GM12878 (cell line): Measurements from ENCODE around the gene CEACAM3.

Source experiments
- ATF3 ChIP-seq: IDR thresholded peaks from 2 replicates; pipeline ENCODE4 v1.6.1; 2011; ENCODE audit warnings: low read depth, mild to moderate bottlenecking, low read length, moderate library complexity, borderline replicate concordance; ENCODE audit errors: extremely low read depth
- TF ChIP-seq, protein P1 (sequence below): IDR thresholded peaks from 2 replicates; pipeline ENCODE4 v1.6.1; 2011; ENCODE audit warnings: low read depth, low read length, improper control_type of control experiment, borderline replicate concordance
- TF ChIP-seq, protein P2 (sequence below): fragments of 450-650 bp; IDR thresholded peaks from 2 replicates; pipeline ENCODE4 v1.6.1; 2016; ENCODE audit warnings: mild to moderate bottlenecking
- TF ChIP-seq, protein P3 (sequence below), 3 experiments: IDR thresholded peaks in 2 of 3; conservative IDR thresholded peaks in 1 of 3; 2 replicates each; pipeline ENCODE4 v1.5.1; 2011; ENCODE audit warnings: low read depth in 3 of 3, low read length in 3 of 3, mild to moderate bottlenecking in 3 of 3, control low read depth in 2 of 3, moderate library complexity in 2 of 3, inconsistent platforms in 1 of 3, mixed read lengths in 1 of 3; ENCODE audit not compliant: control insufficient read depth in 2 of 3, insufficient read depth in 1 of 3; ENCODE audit errors: extremely low read depth in 1 of 3
- TF ChIP-seq, protein P4 (sequence below): fragments of 450-650 bp; formaldehyde crosslinking; IDR thresholded peaks from 2 replicates; pipeline ENCODE4 v1.5.0; 2022; ENCODE audit warnings: mild to moderate bottlenecking, missing genetic modification characterization

GRCh38 chr19:41801031-41801430 is 4.6 kb downstream of the CEACAM3 start:
- TF ChIP-seq, protein P1, sequence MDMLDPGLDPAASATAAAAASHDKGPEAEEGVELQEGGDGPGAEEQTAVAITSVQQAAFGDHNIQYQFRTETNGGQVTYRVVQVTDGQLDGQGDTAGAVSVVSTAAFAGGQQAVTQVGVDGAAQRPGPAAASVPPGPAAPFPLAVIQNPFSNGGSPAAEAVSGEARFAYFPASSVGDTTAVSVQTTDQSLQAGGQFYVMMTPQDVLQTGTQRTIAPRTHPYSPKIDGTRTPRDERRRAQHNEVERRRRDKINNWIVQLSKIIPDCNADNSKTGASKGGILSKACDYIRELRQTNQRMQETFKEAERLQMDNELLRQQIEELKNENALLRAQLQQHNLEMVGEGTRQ = no peak
- TF ChIP-seq, protein P2, sequence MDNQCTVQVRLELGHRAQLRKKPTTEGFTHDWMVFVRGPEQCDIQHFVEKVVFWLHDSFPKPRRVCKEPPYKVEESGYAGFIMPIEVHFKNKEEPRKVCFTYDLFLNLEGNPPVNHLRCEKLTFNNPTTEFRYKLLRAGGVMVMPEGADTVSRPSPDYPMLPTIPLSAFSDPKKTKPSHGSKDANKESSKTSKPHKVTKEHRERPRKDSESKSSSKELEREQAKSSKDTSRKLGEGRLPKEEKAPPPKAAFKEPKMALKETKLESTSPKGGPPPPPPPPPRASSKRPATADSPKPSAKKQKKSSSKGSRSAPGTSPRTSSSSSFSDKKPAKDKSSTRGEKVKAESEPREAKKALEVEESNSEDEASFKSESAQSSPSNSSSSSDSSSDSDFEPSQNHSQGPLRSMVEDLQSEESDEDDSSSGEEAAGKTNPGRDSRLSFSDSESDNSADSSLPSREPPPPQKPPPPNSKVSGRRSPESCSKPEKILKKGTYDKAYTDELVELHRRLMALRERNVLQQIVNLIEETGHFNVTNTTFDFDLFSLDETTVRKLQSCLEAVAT = no peak
- TF ChIP-seq, protein P3, sequence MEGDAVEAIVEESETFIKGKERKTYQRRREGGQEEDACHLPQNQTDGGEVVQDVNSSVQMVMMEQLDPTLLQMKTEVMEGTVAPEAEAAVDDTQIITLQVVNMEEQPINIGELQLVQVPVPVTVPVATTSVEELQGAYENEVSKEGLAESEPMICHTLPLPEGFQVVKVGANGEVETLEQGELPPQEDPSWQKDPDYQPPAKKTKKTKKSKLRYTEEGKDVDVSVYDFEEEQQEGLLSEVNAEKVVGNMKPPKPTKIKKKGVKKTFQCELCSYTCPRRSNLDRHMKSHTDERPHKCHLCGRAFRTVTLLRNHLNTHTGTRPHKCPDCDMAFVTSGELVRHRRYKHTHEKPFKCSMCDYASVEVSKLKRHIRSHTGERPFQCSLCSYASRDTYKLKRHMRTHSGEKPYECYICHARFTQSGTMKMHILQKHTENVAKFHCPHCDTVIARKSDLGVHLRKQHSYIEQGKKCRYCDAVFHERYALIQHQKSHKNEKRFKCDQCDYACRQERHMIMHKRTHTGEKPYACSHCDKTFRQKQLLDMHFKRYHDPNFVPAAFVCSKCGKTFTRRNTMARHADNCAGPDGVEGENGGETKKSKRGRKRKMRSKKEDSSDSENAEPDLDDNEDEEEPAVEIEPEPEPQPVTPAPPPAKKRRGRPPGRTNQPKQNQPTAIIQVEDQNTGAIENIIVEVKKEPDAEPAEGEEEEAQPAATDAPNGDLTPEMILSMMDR (IDR thresholded peaks at IDR 0.05 in 2 of 3, conservative IDR thresholded peaks at IDR 0.05 in 1 of 3; ENCODE audit: control insufficient read depth in 2 of 3, extremely low read depth in 1 of 3, insufficient read depth in 1 of 3, low read depth in 3 of 3, low read length in 3 of 3) = no peak
- TF ChIP-seq, protein P4, sequence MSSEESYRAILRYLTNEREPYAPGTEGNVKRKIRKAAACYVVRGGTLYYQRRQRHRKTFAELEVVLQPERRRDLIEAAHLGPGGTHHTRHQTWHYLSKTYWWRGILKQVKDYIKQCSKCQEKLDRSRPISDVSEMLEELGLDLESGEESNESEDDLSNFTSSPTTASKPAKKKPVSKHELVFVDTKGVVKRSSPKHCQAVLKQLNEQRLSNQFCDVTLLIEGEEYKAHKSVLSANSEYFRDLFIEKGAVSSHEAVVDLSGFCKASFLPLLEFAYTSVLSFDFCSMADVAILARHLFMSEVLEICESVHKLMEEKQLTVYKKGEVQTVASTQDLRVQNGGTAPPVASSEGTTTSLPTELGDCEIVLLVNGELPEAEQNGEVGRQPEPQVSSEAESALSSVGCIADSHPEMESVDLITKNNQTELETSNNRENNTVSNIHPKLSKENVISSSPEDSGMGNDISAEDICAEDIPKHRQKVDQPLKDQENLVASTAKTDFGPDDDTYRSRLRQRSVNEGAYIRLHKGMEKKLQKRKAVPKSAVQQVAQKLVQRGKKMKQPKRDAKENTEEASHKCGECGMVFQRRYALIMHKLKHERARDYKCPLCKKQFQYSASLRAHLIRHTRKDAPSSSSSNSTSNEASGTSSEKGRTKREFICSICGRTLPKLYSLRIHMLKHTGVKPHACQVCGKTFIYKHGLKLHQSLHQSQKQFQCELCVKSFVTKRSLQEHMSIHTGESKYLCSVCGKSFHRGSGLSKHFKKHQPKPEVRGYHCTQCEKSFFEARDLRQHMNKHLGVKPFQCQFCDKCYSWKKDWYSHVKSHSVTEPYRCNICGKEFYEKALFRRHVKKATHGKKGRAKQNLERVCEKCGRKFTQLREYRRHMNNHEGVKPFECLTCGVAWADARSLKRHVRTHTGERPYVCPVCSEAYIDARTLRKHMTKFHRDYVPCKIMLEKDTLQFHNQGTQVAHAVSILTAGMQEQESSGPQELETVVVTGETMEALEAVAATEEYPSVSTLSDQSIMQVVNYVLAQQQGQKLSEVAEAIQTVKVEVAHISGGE (CRISPR knock-in tag) = no peak
- TF ChIP-seq ATF3 = no peak
